H1 (cell line): ENCODE data around the gene PRXL2B. TPM values are rescaled to one million over a fixed set of nuclear protein-coding genes. Genes with fewer than 3 reads are reported as not detected.
A peak's percentile ranks its signal among the peaks of the same experiment; 100 is the strongest.

Experiments
- CTCF ChIA-PET: fragments of 300-600 bp; sonication (Branson Sonifier 250); formaldehyde crosslinking; loops from one replicate; lab custom pipeline; 2021; ENCODE audit not compliant: partially characterized antibody; lab: Charles Lee
- POLR2A ChIA-PET: fragments of 300-600 bp; sonication (Branson Sonifier 250); formaldehyde crosslinking; loops from one replicate; lab custom pipeline; 2021; ENCODE audit warnings: inconsistent platforms; ENCODE audit not compliant: partially characterized antibody; lab: Charles Lee
- DNase-seq, 2 experiments: peaks; one replicate each; pipeline versions ENCODE4 v3.0.0 to v3.0.0-alpha.2; 2010 to 2022; ENCODE audit warnings: low spot score in 2 of 2, low read depth in 1 of 2, mixed read lengths in 1 of 2
- FAIRE-seq: peaks from 2 replicates; lab custom pipeline; 2011; peaks lifted over from hg19 to GRCh38; lab: Jason Lieb, UNC
- H2AFZ ChIP-seq: 2 replicates; pipeline ENCODE4 v1.8.1; 2012; ENCODE audit warnings: low read length, inconsistent platforms
- H2AK5ac ChIP-seq: 2 replicates; pipeline ENCODE4 v1.6.1; 2013; ENCODE audit warnings: low read depth, low read length
- H2BK120ac ChIP-seq: replicated peaks from 2 replicates; pipeline ENCODE3; 2013; ENCODE audit warnings: low read depth, low read length, inconsistent platforms
- H2BK12ac ChIP-seq: 2 replicates; pipeline ENCODE4 v1.6.1; 2013; ENCODE audit warnings: low read depth, low read length
- H2BK15ac ChIP-seq: 2 replicates; pipeline ENCODE4 v1.6.1; 2013; ENCODE audit warnings: low read length
- H2BK20ac ChIP-seq: 2 replicates; pipeline ENCODE4 v1.6.1; 2013; ENCODE audit warnings: low read length
- H2BK5ac ChIP-seq: 2 replicates; pipeline ENCODE4 v1.6.1; 2013; ENCODE audit warnings: low read depth, low read length
- H3K14ac ChIP-seq: 2 replicates; pipeline ENCODE4 v1.6.1; 2013; ENCODE audit warnings: inconsistent platforms; ENCODE audit not compliant: insufficient read length
- H3K18ac ChIP-seq: 2 replicates; pipeline ENCODE4 v1.6.1; 2013; ENCODE audit warnings: low read length; ENCODE audit errors: extremely low read depth
- H3K23ac ChIP-seq: 2 replicates; pipeline ENCODE4 v1.6.1; 2013; ENCODE audit warnings: inconsistent platforms; ENCODE audit not compliant: insufficient read length
- H3K23me2 ChIP-seq: 2 replicates; pipeline ENCODE4 v1.6.1; 2013; ENCODE audit warnings: low read depth, low read length
- H3K27ac ChIP-seq: 2 replicates; pipeline ENCODE4 v1.6.1; 2011; ENCODE audit warnings: low read depth, low read length, inconsistent platforms
- H3K27me3 ChIP-seq, 4 experiments: replicated peaks in 1 of 4; 1 replicate in 1 of 4; 2 replicates in 3 of 4; pipeline versions ENCODE4 v1.6.1 to v1.8.1; 2011 to 2013; ENCODE audit warnings: low read length in 3 of 4, mild to moderate bottlenecking in 3 of 4, inconsistent platforms in 2 of 4, mixed read lengths in 2 of 4, moderate library complexity in 1 of 4; ENCODE audit not compliant: control insufficient read depth in 3 of 4, insufficient read depth in 3 of 4; ENCODE audit errors: extremely low read depth in 1 of 4
- H3K36me3 ChIP-seq, 4 experiments: 2 replicates each; pipeline versions ENCODE4 v1.6.1 to v1.8.1; 2011 to 2013; ENCODE audit warnings: mild to moderate bottlenecking in 4 of 4, low read length in 3 of 4, moderate library complexity in 2 of 4, control low read depth in 1 of 4, inconsistent platforms in 1 of 4; ENCODE audit not compliant: insufficient read depth in 4 of 4, control insufficient read depth in 2 of 4
- H3K4ac ChIP-seq: replicated peaks from 2 replicates; pipeline ENCODE3; 2013; ENCODE audit warnings: low read length, low read depth, mixed read lengths, inconsistent platforms; ENCODE audit not compliant: insufficient read length
- H3K4me1 ChIP-seq, 4 experiments: replicated peaks in 1 of 4; 1 replicate in 1 of 4; 2 replicates in 3 of 4; pipeline versions ENCODE4 v1.6.1 to v1.8.1; 2011 to 2013; ENCODE audit warnings: low read length in 3 of 4, inconsistent platforms in 2 of 4, mixed read lengths in 1 of 4; ENCODE audit not compliant: insufficient read depth in 4 of 4, control insufficient read depth in 3 of 4
- H3K4me2 ChIP-seq, 2 experiments: 2 replicates each; pipeline versions ENCODE4 v1.6.1 to v1.8.1; 2011 to 2013; ENCODE audit warnings: low read depth in 2 of 2, low read length in 2 of 2, control low read depth in 1 of 2, inconsistent platforms in 1 of 2, mild to moderate bottlenecking in 1 of 2; ENCODE audit not compliant: insufficient read depth in 1 of 2
- H3K4me3 ChIP-seq, 4 experiments: fragments of 200-600, 300-600 bp in 1 of 4; sonication (generic), shearing (Covaris generic), sonication (Bioruptor Twin) in 1 of 4; 2 replicates each; pipeline versions ENCODE4 v1.5.1 to v1.8.1; 2011 to 2016; ENCODE audit warnings: low read length in 4 of 4, low read depth in 3 of 4, control low read depth in 2 of 4, inconsistent platforms in 2 of 4, mild to moderate bottlenecking in 2 of 4, mixed read lengths in 1 of 4, moderate library complexity in 1 of 4; ENCODE audit not compliant: insufficient read depth in 2 of 4; ENCODE audit errors: extremely low read depth in 1 of 4
- H3K56ac ChIP-seq: replicated peaks from 2 replicates; pipeline ENCODE3; 2013; ENCODE audit warnings: low read depth, mild to moderate bottlenecking, mixed read lengths, low read length, inconsistent platforms; ENCODE audit not compliant: insufficient read length
- H3K79me1 ChIP-seq: 2 replicates; pipeline ENCODE4 v1.6.1; 2013; ENCODE audit warnings: low read depth, low read length, control low read depth
- H3K79me2 ChIP-seq, 2 experiments: 2 replicates each; pipeline versions ENCODE4 v1.6.1 to v1.8.1; 2012 to 2013; ENCODE audit warnings: low read length in 2 of 2, mild to moderate bottlenecking in 2 of 2, inconsistent platforms in 1 of 2; ENCODE audit not compliant: insufficient read depth in 2 of 2, control insufficient read depth in 1 of 2
- H3K9ac ChIP-seq, 4 experiments: replicated peaks in 1 of 4; 1 replicate in 1 of 4; 2 replicates in 3 of 4; pipeline versions ENCODE4 v1.6.1 to v1.8.1; 2011 to 2013; ENCODE audit warnings: low read depth in 3 of 4, low read length in 3 of 4, control low read depth in 2 of 4, mild to moderate bottlenecking in 2 of 4, moderate library complexity in 2 of 4, inconsistent platforms in 1 of 4; ENCODE audit errors: extremely low read depth in 1 of 4
- H3K9me3 ChIP-seq, 2 experiments: 2 replicates each; pipeline versions ENCODE4 v1.6.1 to v1.8.1; 2012 to 2013; ENCODE audit warnings: mild to moderate bottlenecking in 2 of 2, moderate library complexity in 2 of 2, control low read depth in 1 of 2, inconsistent platforms in 1 of 2, low read depth in 1 of 2, low read length in 1 of 2, mixed read lengths in 1 of 2; ENCODE audit not compliant: insufficient read depth in 2 of 2
- H4K20me1 ChIP-seq, 2 experiments: replicated peaks in 1 of 2; 2 replicates each; pipeline versions ENCODE3 to v1.8.1; 2011 to 2013; ENCODE audit warnings: inconsistent platforms in 2 of 2, low read length in 2 of 2, mild to moderate bottlenecking in 1 of 2; ENCODE audit not compliant: insufficient read depth in 2 of 2, control insufficient read depth in 1 of 2
- H4K5ac ChIP-seq: 2 replicates; pipeline ENCODE4 v1.6.1; 2013; ENCODE audit warnings: low read length, low read depth, mixed read lengths, inconsistent platforms; ENCODE audit not compliant: insufficient read length
- H4K8ac ChIP-seq: 2 replicates; pipeline ENCODE4 v1.8.0; 2013; ENCODE audit warnings: mild to moderate bottlenecking, moderate library complexity, low read length, inconsistent platforms; ENCODE audit not compliant: insufficient read depth; ENCODE audit errors: extremely low read depth
- H4K91ac ChIP-seq: replicated peaks from 2 replicates; pipeline ENCODE3; 2013; ENCODE audit warnings: low read length, mixed read lengths, inconsistent platforms; ENCODE audit not compliant: insufficient read length
- EP300 ChIP-seq, 2 experiments: IDR thresholded peaks; 1 replicate in 1 of 2; 2 replicates in 1 of 2; pipeline ENCODE4 v1.6.1; 2011 to 2012; ENCODE audit warnings: low read depth in 2 of 2, low read length in 2 of 2, mild to moderate bottlenecking in 2 of 2, borderline replicate concordance in 1 of 2, inconsistent platforms in 1 of 2, moderate library complexity in 1 of 2
- RFX5 ChIP-seq: IDR thresholded peaks from 2 replicates; pipeline ENCODE4 v1.6.1; 2011; ENCODE audit warnings: low read depth, low read length, improper control_type of control experiment, borderline replicate concordance
- TEAD4 ChIP-seq: IDR thresholded peaks from 2 replicates; pipeline ENCODE4 v1.6.1; 2012; ENCODE audit warnings: low read depth, low read length, inconsistent platforms, mixed read lengths
- WGBS, 2 experiments: shearing (Covaris generic) in 1 of 2; methylation state at CpG; one replicate each; pipeline versions ENCODE4 v1.1.6 to v1.1.7; 2013 to 2015; ENCODE audit warnings: low lambda C conversion rate in 2 of 2, mixed read lengths in 2 of 2, inconsistent platforms in 1 of 2, low coverage in 1 of 2, missing lambda C conversion rate in 1 of 2; ENCODE audit not compliant: insufficient replicate concordance in 2 of 2, insufficient coverage in 1 of 2, insufficient read length in 1 of 2; ENCODE audit errors: extremely low coverage in 1 of 2, missing lambda C conversion rate in 1 of 2; 5-methylcytosine and 5-hydroxymethylcytosine counted together
- polyA plus RNA-seq, 7 experiments: library from polyadenylated mRNA; depleted of rRNA in 3 of 7; stranded (reverse) in 5 of 7; unstranded in 2 of 7; fragments of >200 nt in 5 of 7; fragments of 200-250 nt in 2 of 7; gene quantifications; 1 replicate in 5 of 7; 2 replicates in 1 of 7; 4 replicates in 1 of 7; pipeline versions ENCODE4 v1.2.1 to v1.2.3, GENCODE V29; 2011 to 2013; ENCODE audit warnings: missing spikeins in 2 of 7, mixed read lengths in 2 of 7
- total RNA-seq: library from RNA; stranded (reverse); fragmentation: NEBNext Ultra II Directional; extraction: Animal tissue kit (Norgen Biotek cat#: 25700); gene quantifications from 2 replicates; pipeline ENCODE4 v1.2.1, GENCODE V29; 2021

The PRXL2B gene
- total and polyA plus RNA-seq, 2 of the 8 experiments (the other 6 are each of a cell fraction or from before 2014, with no cell fraction given): 35.3 to 46.0 TPM

DNA sequence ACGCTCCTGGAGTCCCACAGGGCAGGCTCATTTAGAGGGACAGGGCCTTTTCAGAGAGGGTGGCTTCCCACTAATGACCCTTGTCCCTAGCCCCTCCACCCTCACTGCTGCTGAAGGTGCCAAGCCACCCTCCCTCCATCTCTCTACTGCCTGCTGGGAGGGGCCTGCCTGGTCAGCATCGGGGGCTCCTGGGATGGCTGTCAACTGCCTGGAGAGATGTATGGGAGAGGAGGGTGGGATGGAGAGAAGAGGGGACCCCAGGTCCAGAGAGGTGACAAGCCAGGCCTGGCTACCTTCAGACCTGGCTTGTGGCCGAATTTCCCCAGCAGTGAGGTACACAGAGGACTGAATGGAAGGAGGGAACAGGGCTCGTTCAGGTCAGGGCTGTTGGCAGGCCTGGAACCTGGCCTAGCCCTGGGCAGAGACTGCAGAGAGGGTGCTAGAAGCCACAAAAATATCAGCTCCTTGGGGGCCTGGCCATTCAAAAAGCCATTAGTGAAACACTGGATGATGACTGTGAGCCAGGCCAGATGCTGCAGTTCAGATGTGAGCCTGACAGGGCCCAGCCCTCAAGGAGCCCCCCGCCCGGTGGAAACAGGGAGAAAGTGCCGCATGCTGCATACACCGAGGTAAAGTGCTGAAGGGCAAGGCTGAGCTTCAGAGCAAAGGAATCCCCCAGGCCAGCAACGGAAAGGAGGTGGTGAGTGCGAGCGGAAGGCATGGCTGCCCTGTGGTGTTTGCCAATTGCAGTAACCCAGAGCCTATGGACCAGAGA lies 26.2 kb downstream of the PRXL2B start:
- Histone ChIP-seq H2BK5ac (no peak overlapping the region), H4K5ac (no peak overlapping the region), H2BK120ac (no peak overlapping the region), H4K91ac (no peak overlapping the region), H3K36me3 (no peaks in the 10 kb centered on the region), H2BK20ac (no peak overlapping the region), H3K23me2 (no peaks in the 10 kb centered on the region), H3K56ac (no peak overlapping the region), H4K20me1 (no peaks in the 10 kb centered on the region), H3K4ac (no peak overlapping the region), H2AK5ac (no peak overlapping the region), H3K27ac (no peak overlapping the region), H3K18ac (no peak overlapping the region), H3K79me1 (no peaks in the 10 kb centered on the region), H3K14ac (no peak overlapping the region), H3K27me3 (peaks cover 0 to 3% (median 0%) of the 10 kb centered on the region in 4 experiments; a peak in 1 of 7 replicates), H3K4me1 (peaks cover 0 to 3% (median 0%) of the 10 kb centered on the region in 4 experiments; a peak in 2 of 7 replicates), H2BK12ac (no peak overlapping the region), H3K9me3 (peaks cover 3 to 12% of the 10 kb centered on the region in 2 experiments), H3K4me3 (no peak overlapping the region), H4K8ac (no peak overlapping the region), H3K79me2 (no peaks in the 10 kb centered on the region), H2BK15ac (no peak overlapping the region), H3K23ac (no peak overlapping the region), H2AFZ (no peak overlapping the region), H3K9ac (no peak overlapping the region), H3K4me2 (no peak overlapping the region)
- ChIA-PET POLR2A (no interaction called here), CTCF (no interaction called here)
- FAIRE-seq (no peak), DNase-seq (peak in 1 of 2 experiments; percentile 40)
- 85% methylated on average over 11 of the region's 11 CpGs; no CpG with 5 or more reads in 1 of the 2 experiments for WGBS, 2 experiments
- no peak for TF ChIP-seq TEAD4
- no peak for TF ChIP-seq EP300 (IDR thresholded peaks at IDR 0.05; ENCODE audit: borderline replicate concordance in 1 of 2, low read depth in 2 of 2, low read length in 2 of 2)
- no peak for TF ChIP-seq RFX5
